Thyroid gland (tissue), 4 donors: Measurements from ENCODE around the gene OR11H7. TPM values are rescaled to one million over a fixed set of nuclear protein-coding genes. Genes with fewer than 3 reads are reported as not detected.
"Not testable (repeated sequence)": the region's sequence is repeated elsewhere in the genome, so short reads cannot be mapped to it uniquely, and the experiment has no call there.

Experiments
- DNase-seq, 2 donors: peaks; one replicate each; pipeline ENCODE4 v3.0.0-alpha.2; 2019
- H3K27ac ChIP-seq, 3 donors: fragments of 200-600 bp; sonication (generic); 1 replicate in 2 of 3; 2 replicates in 1 of 3; pipeline ENCODE4 v1.5.1; 2016 to 2019; ENCODE audit warnings: mild to moderate bottlenecking in 1 of 3, moderate library complexity in 1 of 3
- H3K27me3 ChIP-seq: fragments of 200-600 bp; sonication (generic); one replicate; pipeline ENCODE4 v1.5.1; 2019
- H3K36me3 ChIP-seq, 2 donors: fragments of 200-600 bp; sonication (generic); one replicate each; pipeline ENCODE4 v1.5.1; 2016 to 2019
- H3K4me1 ChIP-seq, 2 donors: fragments of 200-600 bp; sonication (generic); one replicate each; pipeline ENCODE4 v1.5.1; 2017 to 2019
- H3K4me3 ChIP-seq, 3 donors: fragments of 200-600 bp; sonication (generic); replicated peaks in 1 of 3; 1 replicate in 2 of 3; 2 replicates in 1 of 3; pipeline ENCODE4 v1.5.1; 2016; ENCODE audit warnings: mild to moderate bottlenecking in 1 of 3
- H3K9me3 ChIP-seq: fragments of 200-600 bp; sonication (generic); one replicate; pipeline ENCODE4 v1.5.1; 2017
- CTCF ChIP-seq, 6 experiments: fragments of 200-600 bp in 3 of 6; fragments of 450-650 bp in 3 of 6; sonication (generic) in 3 of 6; IDR thresholded peaks; one replicate each; pipeline ENCODE4 v1.5.1; 2016 to 2019; ENCODE audit warnings: antibody characterized with exemption in 6 of 6, mild to moderate bottlenecking in 2 of 6, inconsistent platforms in 1 of 6, moderate library complexity in 1 of 6
- POLR2A ChIP-seq, 2 donors: fragments of 450-650 bp; IDR thresholded peaks; one replicate each; pipeline ENCODE4 v1.6.1; 2017; ENCODE audit warnings: antibody characterized with exemption in 2 of 2, mild to moderate bottlenecking in 2 of 2, moderate library complexity in 1 of 2
- WGBS, 2 donors: methylation state at CpG; one replicate each; pipeline ENCODE4 v1.1.5; 2017; 5-methylcytosine and 5-hydroxymethylcytosine counted together
- intact Hi-C: fragments of 100-400 bp; cut with DNase I; formaldehyde crosslinking; loops from one replicate; pipeline ENCODE4 v1.15.1; 2023
- total RNA-seq, 4 donors: library from RNA; depleted of rRNA; stranded (reverse); fragments of >200 nt; gene quantifications; one replicate each; pipeline ENCODE4 v1.2.3, GENCODE V29; 2016

OR11H7 gene
- total RNA-seq, 4 donors from 2014 or later = not detected

- no peaks in the 10 kb centered on the region for H3K4me1 ChIP-seq
- no peaks in the 10 kb centered on the region for H3K27me3 ChIP-seq
- intact Hi-C loops = no loop called here
- H3K36me3 ChIP-seq = no peaks in the 10 kb centered on the region
- WGBS, 2 donors = 38 to 59% methylated on average over 1 of the region's 1 CpG
- H3K9me3 ChIP-seq = no peaks in the 10 kb centered on the region
- no peak within 1 kb of the TSS for H3K27ac ChIP-seq
- no peak for DNase-seq
- H3K4me3 ChIP-seq = no peak within 1 kb of the TSS
- TF ChIP-seq POLR2A (IDR thresholded peaks at IDR 0.05) (no peak), CTCF (IDR thresholded peaks at IDR 0.05) (no peak)
Observed at GRCh38 chr14:20190596-20190995, 38.2 kb upstream of the OR11H7 start, which contains the start of gene OR11G2. Gene OR11G2 (plus strand): TSS chr14:20190896. CDS start chr14:20197438, 6,542 bp downstream.

GRCh38 chr14:20191396-20191795 is 37.4 kb upstream of the OR11H7 start:
- H3K9me3 ChIP-seq = no peaks in the 10 kb centered on the region
- 74 to 78% methylated on average over 3 of the region's 3 CpGs for whole genome bisulfite sequencing, 2 donors
- H3K36me3 ChIP-seq = no peaks in the 10 kb centered on the region
- no peak overlapping the region for H3K27ac ChIP-seq
- DNase-seq = no peak
- no peak overlapping the region for H3K4me3 ChIP-seq
- no peaks in the 10 kb centered on the region for H3K4me1 ChIP-seq
- TF ChIP-seq POLR2A (IDR thresholded peaks at IDR 0.05) = no peak
- no peak for TF ChIP-seq CTCF (IDR thresholded peaks at IDR 0.05)
- intact Hi-C loops = no loop called here
- H3K27me3 ChIP-seq = no peaks in the 10 kb centered on the region

GRCh38 chr14:20194101-20194500 is 34.7 kb upstream of the OR11H7 start:
- no peaks in the 10 kb centered on the region for H3K4me1 ChIP-seq
- no peak for DNase-seq
- TF ChIP-seq POLR2A (IDR thresholded peaks at IDR 0.05) = no peak
- no peak for TF ChIP-seq CTCF (IDR thresholded peaks at IDR 0.05)
- no peaks in the 10 kb centered on the region for H3K9me3 ChIP-seq
- intact Hi-C loops = no loop called here
- no peaks in the 10 kb centered on the region for H3K27me3 ChIP-seq
- no peak overlapping the region for H3K4me3 ChIP-seq
- H3K27ac ChIP-seq = no peak overlapping the region
- H3K36me3 ChIP-seq = no peaks in the 10 kb centered on the region

GRCh38 chr14:20195170-20195569 is 33.6 kb upstream of the OR11H7 start:
- 71 to 74% methylated on average over 6 of the region's 6 CpGs for WGBS, 2 donors

GRCh38 chr14:20195911-20196310 is 32.9 kb upstream of the OR11H7 start:
- WGBS, 2 donors = 22 to 38% methylated on average over 2 of the region's 2 CpGs
- intact Hi-C loops = no loop called here
- H3K27me3 ChIP-seq = no peaks in the 10 kb centered on the region
- no peak overlapping the region for H3K27ac ChIP-seq
- no peak for TF ChIP-seq POLR2A (IDR thresholded peaks at IDR 0.05)
- TF ChIP-seq CTCF (IDR thresholded peaks at IDR 0.05) = no peak
- H3K36me3 ChIP-seq = no peaks in the 10 kb centered on the region
- H3K4me1 ChIP-seq = no peaks in the 10 kb centered on the region
- no peak overlapping the region for H3K4me3 ChIP-seq
- no peak for DNase-seq
- H3K9me3 ChIP-seq = no peaks in the 10 kb centered on the region

More at GRCh38 chr14:20195170-20195569, 33.6 kb upstream of the OR11H7 start:
- intact Hi-C loops, DNase-seq, H3K36me3 ChIP-seq, H3K9me3 ChIP-seq, H3K4me1 ChIP-seq, H3K27ac ChIP-seq, H3K4me3 ChIP-seq, H3K27me3 ChIP-seq: not testable (repeated sequence)

GRCh38 chr14:20197459-20197858 is 31.3 kb upstream of the OR11H7 start:
- Histone ChIP-seq H3K36me3 (no peaks in the 10 kb centered on the region), H3K27ac (no peak overlapping the region), H3K27me3 (no peaks in the 10 kb centered on the region), H3K4me3 (no peak overlapping the region), H3K4me1 (no peaks in the 10 kb centered on the region), H3K9me3 (no peaks in the 10 kb centered on the region)
- DNase-seq = no peak
- 88 to 95% methylated on average over 5 of the region's 6 CpGs for WGBS, 2 donors
- intact Hi-C loops = no loop called here
- TF ChIP-seq CTCF (IDR thresholded peaks at IDR 0.05) = no peak
